Neural progenitor cell (in vitro differentiated cells): Measurements from ENCODE around the gene SLX4.

Experiments used
- CTCF ChIP-seq: fragments of 200-600 bp; sonication (generic); IDR thresholded peaks from 2 replicates; pipeline ENCODE4 v1.5.1; 2017; ENCODE audit warnings: antibody characterized with exemption, mild to moderate bottlenecking
- EZH2 ChIP-seq: fragments of 200-600 bp; sonication (generic); IDR thresholded peaks from 2 replicates; pipeline ENCODE4 v1.6.1; 2017; ENCODE audit warnings: antibody characterized with exemption, mild to moderate bottlenecking, moderate library complexity

GRCh38 chr16:3638916-3639644, 27.7 kb upstream of the SLX4 start:
- no peak for TF ChIP-seq CTCF
- no peak for TF ChIP-seq EZH2
